GM18951 (cell line): ENCODE measurements around the gene ZNF726.
"Not testable (repeated sequence)": the region's sequence is repeated elsewhere in the genome, so short reads cannot be mapped to it uniquely, and the experiment has no call there.

Experiments used
- POLR2A ChIP-seq: IDR thresholded peaks from 4 replicates; pipeline ENCODE4 v1.6.1; 2011; ENCODE audit warnings: mild to moderate bottlenecking; ENCODE audit not compliant: insufficient read length, insufficient read depth; ENCODE audit errors: extremely low read depth
- in situ Hi-C: fragments of 300-500 bp; cut with MboI; formaldehyde crosslinking; loops from one replicate; pipeline ENCODE4 v1.12.0; 2022; ENCODE audit warnings: low sequenced_read_pairs, mixed read lengths, inconsistent platforms; ENCODE audit not compliant: unreplicated experiment

Gene ZNF726

DNA sequence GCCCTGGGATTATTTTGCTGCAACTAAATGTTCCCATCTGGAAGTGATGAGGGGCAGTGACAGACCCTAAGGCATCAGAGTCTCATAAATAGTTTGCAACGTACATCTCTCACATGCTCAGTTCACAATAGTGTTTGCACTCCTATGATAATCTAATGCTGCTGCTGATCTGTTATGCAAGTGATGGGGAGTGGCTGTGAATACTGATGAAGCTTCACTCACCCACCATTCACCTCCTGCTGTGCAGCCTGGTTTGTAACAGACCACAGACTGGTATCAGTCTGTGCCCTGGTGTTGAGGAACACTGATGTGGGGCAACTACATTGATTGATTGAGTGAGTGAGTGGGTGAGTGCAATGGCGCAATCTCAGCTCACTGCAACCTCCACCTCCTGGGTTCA is 54.9 kb downstream of the ZNF726 start:
- no peak for TF ChIP-seq POLR2A
- in situ Hi-C loops: loop anchor here (5.0 kb wide), 1 partner anchor 502 kb away; no protein-coding TSS in a partner anchor

DNA sequence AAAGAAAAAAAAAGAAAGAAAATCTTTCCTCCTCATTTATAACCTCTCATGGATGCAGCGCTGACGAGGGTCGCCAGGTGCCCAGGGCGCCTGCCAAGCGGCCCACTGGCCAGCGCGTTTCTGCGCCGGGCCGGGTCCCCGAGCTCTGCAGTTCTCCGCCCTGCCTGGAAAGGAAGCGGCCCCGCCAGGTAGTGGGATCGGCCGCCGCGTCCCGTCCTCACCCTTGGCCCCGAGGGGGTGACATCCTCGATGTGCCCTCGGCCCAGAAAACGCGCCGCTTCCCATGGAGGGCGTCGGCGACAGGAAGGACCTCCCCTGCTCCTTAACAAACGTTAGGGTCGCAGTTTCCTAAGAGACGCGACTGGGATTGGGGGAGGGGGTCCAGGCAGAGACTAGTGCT is 56.9 kb downstream of the ZNF726 start:
- in situ Hi-C loops: loop anchor here (5.0 kb wide), 1 partner anchor 504 kb away; no protein-coding TSS in a partner anchor
- TF ChIP-seq POLR2A: no peak

DNA sequence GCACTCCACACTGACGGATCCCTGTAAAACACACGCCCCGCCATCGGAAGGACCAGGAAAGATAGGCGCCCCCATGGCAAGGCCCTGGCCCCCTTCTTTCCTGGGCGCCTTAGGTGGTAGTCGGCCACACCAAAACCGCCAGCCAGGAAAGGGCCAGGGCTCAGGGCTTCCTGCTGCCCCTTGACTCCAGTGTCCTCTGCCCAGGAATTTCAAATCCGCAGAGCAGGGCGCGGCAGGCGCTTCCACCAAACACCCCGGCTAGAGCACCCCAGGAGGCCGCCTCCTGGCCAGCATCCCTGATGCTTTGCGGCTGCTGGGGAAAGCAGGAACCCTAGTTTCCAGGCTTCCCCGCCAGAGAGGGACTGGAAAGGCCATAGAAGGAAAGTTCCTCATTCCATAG is 57.5 kb downstream of the ZNF726 start:
- no peak for TF ChIP-seq POLR2A
- in situ Hi-C loops: loop anchor here (5.0 kb wide), 1 partner anchor 505 kb away; no protein-coding TSS in a partner anchor

DNA sequence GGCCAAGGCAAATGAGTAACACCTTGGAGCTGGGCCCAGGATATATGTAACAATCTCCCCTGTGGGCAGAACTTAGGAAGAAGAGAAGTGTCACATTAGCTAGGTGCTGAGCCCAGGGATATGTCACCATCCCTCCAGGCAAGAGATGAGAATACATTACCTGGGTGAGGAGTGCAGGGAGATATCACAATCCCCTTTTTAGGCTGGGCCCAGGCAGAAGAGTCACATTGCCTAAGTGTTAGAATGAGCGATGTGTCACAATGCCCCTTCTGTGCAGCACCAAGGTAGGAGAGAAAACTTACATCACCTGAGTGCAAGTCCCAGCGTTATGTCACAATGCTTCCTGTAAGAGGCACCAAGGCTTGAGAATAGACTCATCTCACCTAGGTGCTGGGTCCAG is 60.3 kb downstream of the ZNF726 start:
- TF ChIP-seq POLR2A: no peak
- in situ Hi-C loops: loop anchor here (5.0 kb wide), 1 partner anchor 508 kb away; no protein-coding TSS in a partner anchor

DNA sequence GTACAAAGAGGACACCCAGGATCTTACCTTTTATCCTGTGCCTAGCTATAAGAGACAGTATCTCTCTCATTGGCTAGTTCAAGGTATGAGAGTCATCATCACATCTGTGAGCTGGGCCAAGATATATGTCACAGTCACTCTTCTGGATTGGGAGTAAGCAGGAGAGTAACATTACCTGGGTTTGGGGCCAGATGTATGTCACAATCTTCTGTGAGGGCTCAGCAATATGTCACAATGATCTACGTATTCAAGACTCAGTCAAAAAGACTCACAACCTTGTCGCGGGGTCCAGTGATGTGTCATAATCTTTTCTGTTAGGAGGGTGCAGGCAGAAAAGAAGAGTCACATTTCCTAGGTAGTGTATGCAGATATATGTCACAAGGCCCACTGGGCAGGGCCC is 61.9 kb downstream of the ZNF726 start:
- in situ Hi-C loops: not testable (repeated sequence)

DNA sequence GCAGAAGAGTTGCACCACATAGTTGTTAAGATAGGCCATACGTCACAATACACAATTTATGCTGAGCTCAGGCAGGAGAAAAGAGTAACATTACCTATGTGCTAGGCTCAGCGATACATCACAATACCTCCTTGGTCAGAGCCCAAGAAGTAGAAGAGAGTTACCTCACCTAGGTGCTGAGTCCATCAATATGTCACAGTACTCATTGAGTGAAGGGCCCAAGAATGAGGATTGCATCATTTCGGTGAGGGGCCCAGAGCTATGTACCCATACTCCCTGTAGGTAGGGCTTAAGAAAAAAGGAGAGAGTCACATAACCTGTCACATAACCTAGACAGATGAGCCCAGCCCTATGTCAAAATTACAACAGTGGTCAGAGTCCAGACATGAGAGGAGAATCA is 62.6 kb downstream of the ZNF726 start:
- in situ Hi-C loops: not testable (repeated sequence)

DNA sequence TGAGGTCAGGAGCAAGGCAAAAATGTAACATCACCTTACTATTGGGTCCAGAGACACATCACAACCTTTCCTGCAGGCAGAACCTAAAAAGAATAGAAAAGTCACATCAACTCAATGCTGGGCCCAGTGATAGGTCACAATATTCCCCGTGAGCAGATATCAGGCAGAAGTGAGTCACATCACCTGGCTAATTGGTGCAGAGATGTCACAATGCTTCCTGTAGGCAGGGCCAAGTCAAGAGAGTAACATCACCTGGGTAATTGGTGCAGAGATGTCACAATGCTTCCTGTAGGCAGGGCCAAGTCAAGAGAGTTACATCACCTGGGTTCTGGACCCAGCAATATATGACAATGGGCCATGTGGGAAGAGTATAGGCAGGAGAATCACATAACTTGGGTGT is 63.4 kb downstream of the ZNF726 start:
- no peak for TF ChIP-seq POLR2A
- in situ Hi-C loops: no loop called here

DNA sequence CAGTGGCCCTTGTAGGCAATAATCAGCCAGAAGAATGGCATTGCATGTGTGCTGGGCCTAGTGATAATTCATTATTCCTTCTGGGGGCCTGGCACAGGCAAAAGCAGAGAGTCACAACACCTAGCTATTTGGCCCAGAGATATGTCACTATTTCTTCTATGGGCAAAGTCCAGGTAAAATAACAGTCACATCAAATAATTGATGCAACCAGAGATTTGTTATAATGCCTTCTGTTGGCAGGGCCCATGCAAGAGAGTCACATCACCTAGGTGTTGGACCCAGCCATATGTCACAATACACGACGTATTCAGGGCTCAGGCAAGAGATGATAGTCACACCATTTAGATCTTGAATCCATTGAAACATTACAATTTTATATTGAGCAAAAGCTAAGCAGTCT is 66.1 kb downstream of the ZNF726 start:
- no peak for TF ChIP-seq POLR2A
- in situ Hi-C loops: no loop called here

DNA sequence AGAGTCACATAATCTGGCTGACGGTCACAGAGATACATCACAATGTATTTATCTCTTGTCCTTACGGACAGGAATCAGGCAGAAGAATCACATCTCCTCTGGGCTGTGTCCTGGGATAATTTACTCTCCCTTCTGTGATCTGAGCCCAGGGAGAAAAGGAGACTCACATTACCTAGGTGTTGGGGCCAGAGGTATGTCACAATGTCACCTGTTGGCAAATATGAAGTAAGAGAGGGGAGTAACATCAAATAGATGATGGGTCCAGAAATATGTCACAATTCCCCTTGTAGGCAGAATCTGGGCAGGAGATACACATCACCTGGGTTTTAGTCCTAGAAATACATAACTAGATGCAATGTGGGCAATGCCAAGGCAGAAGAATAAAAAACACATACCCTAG is 67.2 kb downstream of the ZNF726 start:
- no peak for TF ChIP-seq POLR2A
- in situ Hi-C loops: no loop called here

DNA sequence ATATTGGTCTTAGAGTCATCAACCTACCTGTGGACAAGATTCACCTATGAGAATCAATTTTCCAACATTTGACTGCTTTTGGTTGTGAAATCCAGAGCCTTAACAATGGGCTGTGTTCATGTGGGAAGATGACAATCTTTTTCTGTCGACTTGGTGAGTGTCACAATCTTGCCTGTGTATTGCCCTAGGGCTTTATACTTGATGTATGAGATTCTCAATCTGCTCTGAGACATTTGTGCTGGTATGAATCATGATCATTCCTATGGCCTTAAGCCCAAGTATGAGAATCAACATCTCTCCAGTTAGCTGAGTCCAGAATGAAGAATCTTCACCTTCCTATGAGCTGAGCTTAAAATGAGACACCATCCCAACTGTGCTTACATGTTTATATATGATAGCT is 68.7 kb downstream of the ZNF726 start:
- TF ChIP-seq POLR2A: no peak
- in situ Hi-C loops: no loop called here
